Measurements from ENCODE around the gene CRELD2.

The CRELD2 gene

GRCh38 chr22:49969751-49970527 lies 51.5 kb downstream of the CRELD2 start:
- no peak for TF ChIP-seq CTCF (IDR thresholded peaks at IDR 0.05)
- Histone ChIP-seq H3K4me3 (ENCODE audit: low read depth, low read length) (no peak overlapping the region), H3K4me2 (ENCODE audit: low read length) (no peak overlapping the region), H2AFZ (no peak overlapping the region), H3K79me2 (no peaks in the 10 kb centered on the region), H3K4me1 (peaks cover 3% of the 10 kb centered on the region), H3K9ac (no peak overlapping the region), H3K27ac (no peak overlapping the region), H3K27me3 (ENCODE audit: control insufficient read depth, insufficient read depth, low read length) (no peaks in the 10 kb centered on the region), H3K9me3 (ENCODE audit: control insufficient read depth, low read length) (no peaks in the 10 kb centered on the region), H3K36me3 (ENCODE audit: control insufficient read depth, insufficient read depth, low read length) (no peaks in the 10 kb centered on the region)

DNA sequence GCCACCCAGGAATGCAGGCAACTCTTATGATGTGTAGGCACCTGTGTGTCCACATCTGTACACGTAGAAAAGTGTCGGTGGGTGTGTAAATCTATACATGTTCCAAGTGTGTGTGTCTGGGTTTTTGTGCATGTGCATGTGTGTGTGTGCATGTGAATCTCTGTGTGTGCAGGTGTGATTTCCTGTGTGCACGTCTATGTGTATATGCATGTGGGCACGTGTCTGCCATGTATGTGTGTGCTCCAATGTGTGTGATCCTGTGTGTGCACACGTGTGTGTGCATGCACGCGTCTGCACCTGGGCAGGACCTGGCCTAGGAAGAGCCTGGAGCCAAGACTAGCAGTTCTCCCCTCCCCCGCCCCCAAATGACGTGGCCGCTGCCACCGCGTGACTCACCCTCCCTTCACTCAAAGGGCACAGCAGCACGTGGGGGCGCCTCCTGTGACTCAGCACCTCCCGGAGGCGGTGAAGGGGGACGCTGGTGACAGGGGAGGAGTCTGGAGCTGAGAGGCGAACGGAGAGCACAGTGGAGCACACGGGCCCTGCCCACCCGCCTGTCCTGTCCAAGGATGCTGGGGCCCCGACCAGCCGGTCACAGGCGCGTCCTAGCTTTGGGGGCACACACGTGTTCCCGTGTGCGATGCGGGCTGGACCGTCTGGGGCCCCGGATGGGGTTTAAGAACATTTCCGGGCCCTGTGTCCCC lies 52.2 kb downstream of the CRELD2 start:
- Histone ChIP-seq H3K27ac (peak overlapping the region; percentile 74), H3K27me3 (ENCODE audit: control insufficient read depth, insufficient read depth, low read length) (no peaks in the 10 kb centered on the region), H3K4me1 (peaks cover 3% of the 10 kb centered on the region), H3K4me2 (ENCODE audit: low read length) (peak overlapping the region; percentile 80), H3K36me3 (ENCODE audit: control insufficient read depth, insufficient read depth, low read length) (no peaks in the 10 kb centered on the region), H2AFZ (peak overlapping the region; percentile 89), H3K9ac (peak overlapping the region; percentile 53), H3K4me3 (ENCODE audit: low read depth, low read length) (peak overlapping the region; percentile 52), H3K9me3 (ENCODE audit: control insufficient read depth, low read length) (no peaks in the 10 kb centered on the region), H3K79me2 (no peaks in the 10 kb centered on the region)
- TF ChIP-seq CTCF (IDR thresholded peaks at IDR 0.05), result no peak

DNA sequence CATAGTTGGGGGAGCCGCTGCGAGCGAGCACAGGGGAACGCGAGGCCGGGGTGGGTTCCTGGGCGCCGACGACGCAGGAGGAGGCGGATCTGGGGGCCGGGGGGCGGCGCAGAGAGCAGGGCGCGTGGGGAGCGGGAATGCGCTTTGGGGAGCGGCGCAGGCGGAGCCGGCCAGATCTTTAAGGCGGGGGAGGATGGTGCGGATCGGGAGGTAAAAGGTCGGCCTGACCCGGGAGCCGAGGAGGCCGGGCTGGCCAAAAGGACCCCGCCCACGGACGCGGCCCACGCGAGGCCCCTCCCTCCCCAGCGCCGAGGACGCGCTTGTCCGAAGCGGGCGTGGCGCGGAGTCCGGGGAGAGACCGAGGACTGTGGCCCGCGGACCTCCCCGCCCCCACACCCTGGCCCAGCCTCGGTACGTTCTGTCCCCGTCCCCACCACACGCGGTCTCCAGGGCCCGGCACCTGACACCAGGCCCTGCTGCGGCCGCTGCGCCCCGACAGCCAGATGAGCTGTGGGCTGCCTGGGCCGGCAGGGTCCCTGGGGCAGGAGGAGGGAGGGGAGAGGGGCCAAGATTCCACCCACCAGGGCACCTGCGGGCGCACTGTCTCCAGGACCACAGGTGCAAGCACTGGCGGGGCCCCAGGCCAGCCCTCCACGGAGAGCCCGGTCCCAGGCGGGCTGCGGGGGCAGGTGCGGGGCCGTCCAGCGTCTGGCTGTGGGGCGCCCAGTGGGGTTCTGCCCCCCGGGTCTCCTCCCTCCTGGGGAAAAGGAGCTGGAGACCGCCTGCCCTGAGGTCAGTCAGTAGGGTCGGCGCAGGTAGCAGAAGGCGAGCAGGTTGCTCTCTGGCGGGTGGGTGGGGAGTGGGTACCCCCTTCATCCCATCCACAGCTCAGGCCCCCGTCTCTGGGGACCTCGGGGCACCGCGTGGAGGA lies 53.1 kb downstream of the CRELD2 start:
- H3K9ac ChIP-seq, result peak overlapping the region; percentile 53
- H3K4me3 ChIP-seq (ENCODE audit: low read depth, low read length), result peak overlapping the region; percentile 52
- TF ChIP-seq CTCF (IDR thresholded peaks at IDR 0.05), result no peak
- no peaks in the 10 kb centered on the region for H3K9me3 ChIP-seq (ENCODE audit: control insufficient read depth, low read length)
- H3K79me2 ChIP-seq, result no peaks in the 10 kb centered on the region
- peak overlapping the region; percentile 80 for H3K4me2 ChIP-seq (ENCODE audit: low read length)
- peak overlapping the region; percentile 74 for H3K27ac ChIP-seq
- peaks cover 3% of the 10 kb centered on the region for H3K4me1 ChIP-seq
- H3K27me3 ChIP-seq (ENCODE audit: control insufficient read depth, insufficient read depth, low read length), result no peaks in the 10 kb centered on the region
- no peaks in the 10 kb centered on the region for H3K36me3 ChIP-seq (ENCODE audit: control insufficient read depth, insufficient read depth, low read length)
- H2AFZ ChIP-seq, result peak overlapping the region; percentile 89

GRCh38 chr22:49972163-49973017 lies 54.0 kb downstream of the CRELD2 start:
- no peaks in the 10 kb centered on the region for H3K27me3 ChIP-seq (ENCODE audit: control insufficient read depth, insufficient read depth, low read length)
- H3K79me2 ChIP-seq, result no peaks in the 10 kb centered on the region
- peaks cover 3% of the 10 kb centered on the region for H3K4me1 ChIP-seq
- H3K9me3 ChIP-seq (ENCODE audit: control insufficient read depth, low read length), result no peaks in the 10 kb centered on the region
- no peak overlapping the region for H3K4me3 ChIP-seq (ENCODE audit: low read depth, low read length)
- H2AFZ ChIP-seq, result no peak overlapping the region
- H3K27ac ChIP-seq, result no peak overlapping the region
- no peak for TF ChIP-seq CTCF (IDR thresholded peaks at IDR 0.05)
- H3K9ac ChIP-seq, result no peak overlapping the region
- H3K36me3 ChIP-seq (ENCODE audit: control insufficient read depth, insufficient read depth, low read length), result no peaks in the 10 kb centered on the region
- H3K4me2 ChIP-seq (ENCODE audit: low read length), result peak overlapping the region; percentile 80

All from parathyroid adenoma (tissue), 2 donors.